GM12865 (cell line): ENCODE measurements around the gene E2F7.

Experiments used
- DNase-seq: peaks from one replicate; pipeline ENCODE4 v3.0.0; 2010; ENCODE audit warnings: low read depth
- H3K4me3 ChIP-seq: 2 replicates; pipeline ENCODE4 v1.5.1; 2011; ENCODE audit warnings: mild to moderate bottlenecking, low read depth, low read length, control low read depth
- TF ChIP-seq, protein P1 (sequence below): IDR thresholded peaks from 2 replicates; pipeline ENCODE4 v1.5.1; 2011; ENCODE audit warnings: low read length, control low read depth, low read depth, inconsistent platforms; ENCODE audit not compliant: insufficient read depth; ENCODE audit errors: missing control alignments

E2F7 gene

DNA sequence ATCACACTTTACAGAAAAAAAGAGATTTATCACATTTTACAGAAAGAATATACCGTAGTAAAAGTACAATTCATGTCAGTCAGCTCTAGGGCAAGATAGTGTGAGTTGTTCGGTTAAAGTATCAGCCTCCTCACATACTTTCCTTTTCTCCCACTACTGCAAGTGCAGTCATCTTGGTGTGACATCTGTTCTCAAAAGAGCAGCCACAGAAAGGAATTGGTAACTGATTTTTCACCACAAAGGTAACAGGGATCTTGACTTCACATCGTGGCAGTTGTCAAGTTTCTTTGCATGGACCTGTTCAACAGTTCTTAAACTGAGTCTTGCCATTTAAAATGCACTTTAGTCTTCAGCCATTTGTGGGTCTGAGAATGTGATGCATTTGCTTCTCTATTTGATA lies 5.0 kb upstream of the E2F7 start:
- TF ChIP-seq, protein P1, sequence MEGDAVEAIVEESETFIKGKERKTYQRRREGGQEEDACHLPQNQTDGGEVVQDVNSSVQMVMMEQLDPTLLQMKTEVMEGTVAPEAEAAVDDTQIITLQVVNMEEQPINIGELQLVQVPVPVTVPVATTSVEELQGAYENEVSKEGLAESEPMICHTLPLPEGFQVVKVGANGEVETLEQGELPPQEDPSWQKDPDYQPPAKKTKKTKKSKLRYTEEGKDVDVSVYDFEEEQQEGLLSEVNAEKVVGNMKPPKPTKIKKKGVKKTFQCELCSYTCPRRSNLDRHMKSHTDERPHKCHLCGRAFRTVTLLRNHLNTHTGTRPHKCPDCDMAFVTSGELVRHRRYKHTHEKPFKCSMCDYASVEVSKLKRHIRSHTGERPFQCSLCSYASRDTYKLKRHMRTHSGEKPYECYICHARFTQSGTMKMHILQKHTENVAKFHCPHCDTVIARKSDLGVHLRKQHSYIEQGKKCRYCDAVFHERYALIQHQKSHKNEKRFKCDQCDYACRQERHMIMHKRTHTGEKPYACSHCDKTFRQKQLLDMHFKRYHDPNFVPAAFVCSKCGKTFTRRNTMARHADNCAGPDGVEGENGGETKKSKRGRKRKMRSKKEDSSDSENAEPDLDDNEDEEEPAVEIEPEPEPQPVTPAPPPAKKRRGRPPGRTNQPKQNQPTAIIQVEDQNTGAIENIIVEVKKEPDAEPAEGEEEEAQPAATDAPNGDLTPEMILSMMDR, result no peak
- DNase-seq, result peak; percentile 51

DNA sequence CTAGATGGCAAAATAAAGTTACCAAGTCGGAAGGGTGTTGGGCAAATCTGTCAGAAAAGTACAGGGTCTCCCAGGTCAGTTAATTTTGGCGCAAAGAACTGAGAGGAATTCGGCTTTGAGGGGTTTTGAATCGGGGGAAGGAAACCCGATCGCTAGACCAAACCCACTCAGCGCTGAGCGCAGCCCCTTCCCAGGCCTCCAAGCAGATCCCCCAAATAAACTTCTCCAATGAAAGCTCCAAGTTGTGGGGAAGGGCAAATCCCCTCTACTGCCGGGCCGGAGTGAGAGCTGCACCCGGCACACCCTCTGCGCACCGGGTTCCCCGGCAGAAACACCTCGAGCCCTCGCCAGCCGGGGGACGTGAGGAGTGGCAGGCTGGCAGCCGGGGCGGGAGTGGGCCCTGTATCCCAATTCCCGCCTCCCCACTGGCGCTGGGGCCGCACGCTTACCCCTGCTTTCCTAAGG lies 441 bp downstream of the E2F7 start:
- no peak for DNase-seq
- TF ChIP-seq, protein P1, result no peak
- H3K4me3 ChIP-seq, result peak overlapping the region; percentile 99

More for the DNA sequence above, 5.0 kb upstream of the E2F7 start:
- no peak overlapping the region for H3K4me3 ChIP-seq

DNA sequence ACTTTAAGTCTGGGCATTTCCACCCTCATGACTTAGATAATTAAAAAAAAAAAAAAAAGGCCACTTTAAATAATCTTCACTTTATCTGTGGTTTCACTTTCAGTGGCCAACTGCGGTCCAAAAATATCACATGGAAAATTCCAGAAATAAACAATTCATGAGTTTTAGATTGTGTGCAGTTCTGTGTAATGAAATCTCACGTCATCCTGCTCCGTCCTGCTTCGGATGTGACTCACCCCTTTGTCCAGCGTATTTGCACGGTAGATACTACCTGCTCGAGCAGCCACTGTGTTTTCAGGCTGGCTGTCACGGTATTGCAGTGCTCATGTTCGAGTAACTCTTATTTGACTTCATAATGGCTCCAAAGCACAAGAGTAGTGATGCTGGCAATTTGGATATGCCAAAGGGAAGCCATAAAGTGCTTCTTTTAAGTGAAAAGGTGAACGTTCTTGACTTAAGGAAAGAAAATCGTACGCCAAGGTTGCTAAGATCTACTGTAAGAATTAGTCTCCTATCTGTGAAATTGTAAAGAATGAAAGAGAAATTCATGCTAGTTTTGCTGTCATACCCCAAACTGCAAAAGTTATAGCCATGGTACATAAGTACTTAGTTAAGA lies 2.4 kb downstream of the E2F7 start:
- DNase-seq, result peak; percentile 83
- peak overlapping the region; percentile 99 for H3K4me3 ChIP-seq
- TF ChIP-seq, protein P1, result no peak

DNA sequence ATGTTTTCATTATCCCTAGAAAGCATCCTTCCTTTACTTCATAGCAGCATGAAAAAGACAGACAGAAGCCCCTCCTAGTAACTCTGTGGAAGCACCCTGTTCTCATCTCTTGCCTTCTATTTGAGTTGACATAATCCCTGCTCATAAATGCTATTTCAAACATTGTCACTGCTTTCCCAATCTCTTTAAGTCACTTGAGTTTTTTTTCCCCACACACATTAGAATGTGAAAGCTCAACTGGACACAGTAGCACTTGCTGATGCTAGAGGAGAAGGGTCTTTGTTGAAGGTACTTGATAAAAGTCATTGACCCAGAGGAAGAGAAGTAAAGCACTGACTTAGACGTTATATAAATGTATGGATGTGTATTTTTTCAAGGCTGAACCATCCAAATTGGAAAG lies 3.0 kb downstream of the E2F7 start:
- peak overlapping the region; percentile 99 for H3K4me3 ChIP-seq
- no peak for DNase-seq
- TF ChIP-seq, protein P1, result no peak

DNA sequence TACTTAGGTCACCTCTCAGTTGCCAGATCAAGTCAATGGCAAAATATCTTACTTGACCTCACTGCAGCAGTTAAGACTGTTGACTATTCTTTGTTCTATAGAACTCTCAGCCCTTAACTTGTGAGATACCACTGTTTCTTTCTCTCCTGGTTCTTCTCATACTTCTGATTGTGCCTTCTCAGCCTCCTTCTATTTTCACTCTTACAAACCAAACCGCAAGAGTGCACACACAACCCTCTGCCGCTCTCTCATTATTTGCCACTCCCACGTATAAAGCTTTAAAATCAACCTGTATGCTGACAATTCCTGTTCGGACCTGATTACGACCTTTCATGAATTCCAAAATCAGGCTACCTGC lies 4.5 kb downstream of the E2F7 start:
- H3K4me3 ChIP-seq, result peak overlapping the region; percentile 4
- TF ChIP-seq, protein P1, result no peak

DNA sequence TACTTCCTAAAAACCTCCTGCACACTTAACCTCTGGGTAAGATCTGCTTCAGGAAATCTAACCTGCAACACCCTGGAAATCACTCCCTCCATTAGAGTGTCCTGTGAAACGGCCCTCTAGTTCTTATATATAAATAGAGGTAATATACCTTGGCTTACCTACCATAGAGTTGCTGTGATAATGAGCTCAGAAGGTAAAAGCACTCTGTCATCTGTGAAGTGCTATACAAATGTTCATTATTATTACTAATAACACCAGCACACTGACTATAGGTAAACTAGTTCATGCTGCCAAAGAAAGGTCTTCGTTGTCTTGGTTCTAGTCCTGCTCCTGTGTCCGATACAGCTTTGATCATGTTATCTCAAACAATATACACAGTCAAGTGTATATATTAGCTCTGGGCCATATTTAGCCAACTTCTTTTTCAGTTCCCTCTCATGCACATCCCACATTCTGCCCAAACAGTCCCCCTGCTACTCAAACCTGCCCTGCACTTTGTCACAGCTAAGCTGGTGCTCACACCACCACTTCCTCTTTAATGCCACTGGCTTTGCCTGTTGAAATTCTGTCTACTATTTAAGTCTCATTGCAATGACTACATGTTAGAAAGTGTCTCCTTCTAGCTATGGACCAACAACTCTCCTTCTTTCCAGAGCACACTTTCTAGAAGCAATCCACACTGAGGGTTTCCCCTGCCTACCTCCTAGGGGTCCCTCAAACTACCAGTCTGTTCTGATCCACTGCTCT lies 5.1 kb downstream of the E2F7 start:
- TF ChIP-seq, protein P1, result no peak
- DNase-seq, result peak; percentile 84
- peak overlapping the region; percentile 23 for H3K4me3 ChIP-seq

More for the DNA sequence above, 4.5 kb downstream of the E2F7 start:
- DNase-seq, result peak; percentile 71
